ENCODE measurements around the gene PLCL2. TPM values are rescaled to one million over a fixed set of nuclear protein-coding genes. Genes with fewer than 3 reads are reported as not detected.

Gene PLCL2
- total and polyA plus RNA-seq, 2 donors (not counting 1 experiment from before 2014, with no cell fraction given) = 21.7 to 55.2 TPM

DNA sequence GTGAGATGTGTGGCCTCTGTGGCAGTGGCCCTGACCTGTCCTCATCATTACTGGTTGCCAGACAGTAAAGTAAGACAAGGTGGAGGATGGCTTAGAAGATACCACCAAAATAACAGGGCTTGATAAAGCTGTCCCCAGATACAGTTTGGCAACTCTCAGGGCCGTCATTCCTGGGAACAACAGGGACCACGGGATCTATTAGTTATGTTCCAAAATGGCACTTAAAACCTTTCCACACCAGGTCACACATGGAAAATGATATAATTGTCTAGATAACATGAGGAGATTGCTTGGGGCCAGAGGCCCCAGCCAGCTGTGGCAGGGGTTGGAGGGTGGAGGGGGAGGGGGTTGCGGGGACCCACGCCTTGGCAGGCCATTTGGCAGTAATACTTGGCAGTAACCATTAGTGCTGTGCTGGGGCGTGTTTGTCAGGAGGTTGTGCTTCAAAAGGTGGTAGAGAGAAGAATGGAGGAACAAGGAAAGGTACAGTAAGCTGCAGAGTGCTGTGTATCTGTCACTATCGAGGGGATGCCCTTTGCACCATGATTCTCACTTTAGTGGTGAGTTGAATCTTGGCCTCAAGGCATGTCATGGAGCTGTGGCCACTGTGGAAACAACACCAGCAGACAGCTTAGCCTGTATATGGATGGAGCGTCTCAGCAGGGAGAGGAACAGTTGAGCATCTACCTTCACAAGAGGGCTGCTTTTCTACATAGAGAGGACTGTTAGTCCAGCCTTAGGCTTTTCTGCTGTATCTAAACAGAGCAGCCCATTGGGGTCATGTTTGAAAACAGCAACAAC, 14.0 kb downstream of the PLCL2 start:
- no peaks in the 10 kb centered on the region for H3K27me3 Mint-ChIP-seq
- ChIA-PET CTCF (interaction anchor here (0.7 to 0.8 kb wide), 2 partner anchors 29 to 57 kb away, joined by 3 to 5 read pairs; no protein-coding TSS in a partner anchor), POLR2A (no interaction called here)
- intact Hi-C loops (cut with micrococcal nuclease) = loop anchor here (2.0 kb wide), 1 partner anchor 14 kb away; no protein-coding TSS in a partner anchor
- H3K4me1 ChIP-seq (ENCODE audit: control insufficient read depth in 2 of 2, insufficient read depth in 2 of 2, low read length in 2 of 2) = peaks cover 72 to 89% of the 10 kb centered on the region in 2 donors
- ATAC-seq (ENCODE audit: low read depth) (no peak), DNase-seq (no peak)
- H2AFZ ChIP-seq (ENCODE audit: insufficient read depth, low read depth, low read length, poor library complexity, severe bottlenecking) = no peak overlapping the region
- H4K20me1 ChIP-seq (ENCODE audit: control insufficient read depth, insufficient read depth, low read length, poor library complexity, severe bottlenecking) = peaks cover 5% of the 10 kb centered on the region
- no peaks in the 10 kb centered on the region for H3K27me3 ChIP-seq (replicated peaks in 1 of 4; ENCODE audit: control extremely low read depth in 1 of 4, control insufficient read depth in 3 of 4, insufficient read depth in 4 of 4, low read length in 3 of 4)
- H3K4me3 Mint-ChIP-seq = peak overlapping the region; percentile 75
- H3K9ac ChIP-seq (ENCODE audit: low read length) = no peak overlapping the region
- H3K79me2 ChIP-seq (ENCODE audit: control insufficient read depth, insufficient read depth, low read length) = peaks cover 100% of the 10 kb centered on the region
- no peak for TF ChIP-seq EZH2 (IDR thresholded peaks at IDR 0.05; ENCODE audit: borderline replicate concordance, insufficient read depth, low read depth, low read length, poor library complexity, severe bottlenecking)
- TF ChIP-seq, protein P1, sequence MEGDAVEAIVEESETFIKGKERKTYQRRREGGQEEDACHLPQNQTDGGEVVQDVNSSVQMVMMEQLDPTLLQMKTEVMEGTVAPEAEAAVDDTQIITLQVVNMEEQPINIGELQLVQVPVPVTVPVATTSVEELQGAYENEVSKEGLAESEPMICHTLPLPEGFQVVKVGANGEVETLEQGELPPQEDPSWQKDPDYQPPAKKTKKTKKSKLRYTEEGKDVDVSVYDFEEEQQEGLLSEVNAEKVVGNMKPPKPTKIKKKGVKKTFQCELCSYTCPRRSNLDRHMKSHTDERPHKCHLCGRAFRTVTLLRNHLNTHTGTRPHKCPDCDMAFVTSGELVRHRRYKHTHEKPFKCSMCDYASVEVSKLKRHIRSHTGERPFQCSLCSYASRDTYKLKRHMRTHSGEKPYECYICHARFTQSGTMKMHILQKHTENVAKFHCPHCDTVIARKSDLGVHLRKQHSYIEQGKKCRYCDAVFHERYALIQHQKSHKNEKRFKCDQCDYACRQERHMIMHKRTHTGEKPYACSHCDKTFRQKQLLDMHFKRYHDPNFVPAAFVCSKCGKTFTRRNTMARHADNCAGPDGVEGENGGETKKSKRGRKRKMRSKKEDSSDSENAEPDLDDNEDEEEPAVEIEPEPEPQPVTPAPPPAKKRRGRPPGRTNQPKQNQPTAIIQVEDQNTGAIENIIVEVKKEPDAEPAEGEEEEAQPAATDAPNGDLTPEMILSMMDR (IDR thresholded peaks at IDR 0.05) = no peak
- H3K4me3 ChIP-seq (ENCODE audit: control extremely low read depth in 1 of 5, extremely low read depth in 1 of 5, insufficient read depth in 1 of 5, low read depth in 2 of 5, low read length in 4 of 5) = no peak overlapping the region
- H3K27ac ChIP-seq (ENCODE audit: low read length in 2 of 2) = peak overlapping the region in 1 of 2 donors; percentile 80
- H3K4me1 Mint-ChIP-seq = peaks cover 85% of the 10 kb centered on the region
- 93% methylated on average over 5 of the region's 7 CpGs for WGBS (ENCODE audit: insufficient coverage)
- H3K4me2 ChIP-seq (replicated peaks; ENCODE audit: low read depth, low read length, poor library complexity, severe bottlenecking) = peak overlapping the region; percentile 68
- no peaks in the 10 kb centered on the region for H3K9me3 ChIP-seq (ENCODE audit: control extremely low read depth in 1 of 3, control insufficient read depth in 2 of 3, insufficient read depth in 1 of 3, low read length in 2 of 3)
- no peaks in the 10 kb centered on the region for H3K36me3 ChIP-seq (replicated peaks in 1 of 2; ENCODE audit: control extremely low read depth in 1 of 2, control insufficient read depth in 1 of 2, extremely low read depth in 1 of 2, insufficient read depth in 2 of 2, low read length in 1 of 2)
- H3K9me3 Mint-ChIP-seq (ENCODE audit: insufficient read depth) = no peaks in the 10 kb centered on the region
- H3K27ac Mint-ChIP-seq = peak overlapping the region; percentile 87

DNA sequence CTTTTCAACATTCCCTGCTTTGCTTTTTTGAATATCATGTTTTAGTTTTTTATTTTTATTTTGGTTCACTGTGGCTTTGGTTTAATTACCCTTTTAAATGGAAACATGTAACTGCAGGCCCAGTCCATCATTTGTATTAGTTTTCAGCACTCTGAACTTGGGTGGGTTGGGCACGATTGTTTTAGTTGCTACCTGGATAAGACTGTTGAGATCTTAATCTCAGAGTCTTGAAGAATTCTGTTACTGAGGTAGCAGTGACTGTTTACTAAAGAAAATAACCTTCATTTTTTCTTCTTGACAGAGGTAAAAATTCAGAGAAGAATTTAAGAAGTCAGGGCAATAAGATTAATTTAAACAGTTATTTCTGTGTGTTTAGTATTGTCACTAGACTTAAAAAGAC, 15.2 kb downstream of the PLCL2 start:
- intact Hi-C loops (cut with micrococcal nuclease) = loop anchor here (2.0 kb wide), 1 partner anchor 13 kb away; no protein-coding TSS in a partner anchor
- ATAC-seq (ENCODE audit: low read depth) (no peak), DNase-seq (no peak)
- Histone ChIP-seq H4K20me1 (ENCODE audit: control insufficient read depth, insufficient read depth, low read length, poor library complexity, severe bottlenecking) (peaks cover 5% of the 10 kb centered on the region), H3K4me1 (ENCODE audit: control insufficient read depth in 2 of 2, insufficient read depth in 2 of 2, low read length in 2 of 2) (peaks cover 79 to 92% of the 10 kb centered on the region in 2 donors), H3K79me2 (ENCODE audit: control insufficient read depth, insufficient read depth, low read length) (peaks cover 100% of the 10 kb centered on the region), H3K27me3 (replicated peaks in 1 of 4; ENCODE audit: control extremely low read depth in 1 of 4, control insufficient read depth in 3 of 4, insufficient read depth in 4 of 4, low read length in 3 of 4) (no peaks in the 10 kb centered on the region), H3K9ac (ENCODE audit: low read length) (no peak overlapping the region), H3K9me3 (ENCODE audit: control extremely low read depth in 1 of 3, control insufficient read depth in 2 of 3, insufficient read depth in 1 of 3, low read length in 2 of 3) (peaks cover 0 to 4% (median 0%) of the 10 kb centered on the region in 3 donors), H3K4me3 (ENCODE audit: control extremely low read depth in 1 of 5, extremely low read depth in 1 of 5, insufficient read depth in 1 of 5, low read depth in 2 of 5, low read length in 4 of 5) (no peak overlapping the region), H3K4me2 (replicated peaks; ENCODE audit: low read depth, low read length, poor library complexity, severe bottlenecking) (peak overlapping the region; percentile 32), H2AFZ (ENCODE audit: insufficient read depth, low read depth, low read length, poor library complexity, severe bottlenecking) (no peak overlapping the region), H3K27ac (ENCODE audit: low read length in 2 of 2) (no peak overlapping the region), H3K36me3 (replicated peaks in 1 of 2; ENCODE audit: control extremely low read depth in 1 of 2, control insufficient read depth in 1 of 2, extremely low read depth in 1 of 2, insufficient read depth in 2 of 2, low read length in 1 of 2) (no peaks in the 10 kb centered on the region)
- ChIA-PET POLR2A (interaction anchor here (0.9 kb wide), 1 partner anchor 11 kb away, joined by 7 read pairs; no protein-coding TSS in a partner anchor), CTCF (interaction anchor here (0.9 to 1.0 kb wide), 2 partner anchors 8 to 28 kb away, joined by 3 read pairs; no protein-coding TSS in a partner anchor)
- Mint-ChIP-seq H3K9me3 (ENCODE audit: insufficient read depth) (no peaks in the 10 kb centered on the region), H3K4me1 (peaks cover 94% of the 10 kb centered on the region), H3K27ac (no peak overlapping the region), H3K4me3 (no peak overlapping the region), H3K27me3 (no peaks in the 10 kb centered on the region)
- WGBS (ENCODE audit: insufficient coverage) = no CpG with 5 or more reads among the region's 1 CpG
- TF ChIP-seq EZH2 (IDR thresholded peaks at IDR 0.05; ENCODE audit: borderline replicate concordance, insufficient read depth, low read depth, low read length, poor library complexity, severe bottlenecking) = no peak
- TF ChIP-seq, protein P1 (IDR thresholded peaks at IDR 0.05) = no peak

All from B cell (primary cell).